WERI-Rb-1 (cell line): ENCODE results near the gene KIFC3.
"Not testable (repeated sequence)": the region's sequence is repeated elsewhere in the genome, so short reads cannot be mapped to it uniquely, and the experiment has no call there.

Source experiments
- DNase-seq: peaks from one replicate; pipeline ENCODE4 v3.0.0-alpha.2; 2020
- H3K27ac ChIP-seq: fragments of 250-450 bp; sonication (Bioruptor Pico); 2 replicates; pipeline ENCODE4 v1.5.1; 2020; ENCODE audit warnings: mild to moderate bottlenecking, moderate library complexity
- H3K27me3 ChIP-seq: fragments of 250-450 bp; sonication (Bioruptor Pico); 2 replicates; pipeline ENCODE4 v1.5.1; 2021; ENCODE audit warnings: mild to moderate bottlenecking, low read depth, moderate library complexity; ENCODE audit not compliant: insufficient read depth, severe bottlenecking
- H3K36me3 ChIP-seq: fragments of 250-450 bp; sonication (Bioruptor Pico); 2 replicates; pipeline ENCODE4 v1.5.1; 2020; ENCODE audit warnings: mild to moderate bottlenecking, moderate library complexity
- H3K4me3 ChIP-seq: 2 replicates; pipeline ENCODE4 v1.5.1; 2011; ENCODE audit warnings: low read depth, mild to moderate bottlenecking, control low read depth, low read length
- H3K9me3 ChIP-seq: fragments of 250-450 bp; sonication (Bioruptor Pico); 2 replicates; pipeline ENCODE4 v1.5.1; 2021; ENCODE audit warnings: mild to moderate bottlenecking, moderate library complexity; ENCODE audit not compliant: severe bottlenecking
- TF ChIP-seq, protein P1 (sequence below): IDR thresholded peaks from 2 replicates; pipeline ENCODE4 v1.5.1; 2011; ENCODE audit warnings: low read depth, mild to moderate bottlenecking, control low read depth, inconsistent platforms, low read length

Gene KIFC3

DNA sequence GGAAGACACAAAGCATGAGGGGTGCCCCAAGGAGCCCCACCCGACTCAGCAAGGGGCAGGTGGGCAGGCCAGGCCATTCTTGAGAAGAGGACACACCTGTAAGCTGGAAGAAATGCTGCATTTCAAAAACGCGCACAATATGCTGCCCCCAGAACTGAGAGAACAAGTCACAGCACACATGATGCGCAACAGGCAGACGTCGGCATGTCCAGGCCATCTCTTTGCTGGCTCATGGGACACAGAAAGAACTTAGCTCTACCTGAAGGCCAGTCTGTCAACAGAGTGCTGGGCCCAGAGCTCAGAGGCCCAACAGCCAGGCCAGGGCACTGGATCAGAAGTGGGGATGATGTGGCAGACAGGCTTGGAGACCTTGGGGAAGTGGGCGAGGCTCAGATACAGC is 18.0 kb downstream of the KIFC3 start:
- no peak overlapping the region for H3K27ac ChIP-seq
- H3K27me3 ChIP-seq = no peaks in the 10 kb centered on the region
- TF ChIP-seq, protein P1, sequence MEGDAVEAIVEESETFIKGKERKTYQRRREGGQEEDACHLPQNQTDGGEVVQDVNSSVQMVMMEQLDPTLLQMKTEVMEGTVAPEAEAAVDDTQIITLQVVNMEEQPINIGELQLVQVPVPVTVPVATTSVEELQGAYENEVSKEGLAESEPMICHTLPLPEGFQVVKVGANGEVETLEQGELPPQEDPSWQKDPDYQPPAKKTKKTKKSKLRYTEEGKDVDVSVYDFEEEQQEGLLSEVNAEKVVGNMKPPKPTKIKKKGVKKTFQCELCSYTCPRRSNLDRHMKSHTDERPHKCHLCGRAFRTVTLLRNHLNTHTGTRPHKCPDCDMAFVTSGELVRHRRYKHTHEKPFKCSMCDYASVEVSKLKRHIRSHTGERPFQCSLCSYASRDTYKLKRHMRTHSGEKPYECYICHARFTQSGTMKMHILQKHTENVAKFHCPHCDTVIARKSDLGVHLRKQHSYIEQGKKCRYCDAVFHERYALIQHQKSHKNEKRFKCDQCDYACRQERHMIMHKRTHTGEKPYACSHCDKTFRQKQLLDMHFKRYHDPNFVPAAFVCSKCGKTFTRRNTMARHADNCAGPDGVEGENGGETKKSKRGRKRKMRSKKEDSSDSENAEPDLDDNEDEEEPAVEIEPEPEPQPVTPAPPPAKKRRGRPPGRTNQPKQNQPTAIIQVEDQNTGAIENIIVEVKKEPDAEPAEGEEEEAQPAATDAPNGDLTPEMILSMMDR = no peak
- H3K9me3 ChIP-seq = no peaks in the 10 kb centered on the region
- DNase-seq = no peak
- H3K36me3 ChIP-seq = no peaks in the 10 kb centered on the region
- H3K4me3 ChIP-seq = no peak overlapping the region

DNA sequence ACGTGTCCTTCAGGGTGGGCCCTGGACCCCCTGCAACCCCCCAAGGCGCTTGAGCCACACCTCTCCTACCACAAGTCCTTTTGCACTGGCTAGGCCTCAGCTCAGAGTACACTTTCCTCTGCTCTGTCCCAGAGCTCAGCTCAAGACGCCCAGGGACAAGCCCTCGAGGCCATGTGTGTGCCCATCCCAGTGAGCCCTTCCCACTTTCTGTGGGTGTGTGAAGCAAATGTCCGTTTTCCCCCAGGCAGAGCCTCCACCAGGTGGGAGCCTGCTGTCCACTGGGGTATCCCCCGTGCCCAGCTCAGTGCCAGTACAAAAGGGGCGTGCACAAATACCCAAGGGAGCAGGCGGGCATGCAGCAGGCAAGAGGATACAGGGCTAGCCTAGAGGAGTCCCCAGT is 18.4 kb downstream of the KIFC3 start:
- no peaks in the 10 kb centered on the region for H3K36me3 ChIP-seq
- H3K4me3 ChIP-seq = no peak overlapping the region
- TF ChIP-seq, protein P1 = no peak
- H3K27ac ChIP-seq = no peak overlapping the region
- no peak for DNase-seq
- H3K27me3 ChIP-seq = no peaks in the 10 kb centered on the region
- no peaks in the 10 kb centered on the region for H3K9me3 ChIP-seq

GRCh38 chr16:57783116-57783515 is 19.2 kb downstream of the KIFC3 start:
- no peak overlapping the region for H3K4me3 ChIP-seq
- no peaks in the 10 kb centered on the region for H3K27me3 ChIP-seq
- no peak for DNase-seq
- no peak overlapping the region for H3K27ac ChIP-seq
- TF ChIP-seq, protein P1 = no peak
- H3K36me3 ChIP-seq = no peaks in the 10 kb centered on the region
- no peaks in the 10 kb centered on the region for H3K9me3 ChIP-seq

- not testable (repeated sequence) for H3K9me3 ChIP-seq, H3K36me3 ChIP-seq, H3K27ac ChIP-seq, DNase-seq, H3K4me3 ChIP-seq, H3K27me3 ChIP-seq
Observed at GRCh38 chr16:57782607-57783055, 19.7 kb downstream of the KIFC3 start.

GRCh38 chr16:57781741-57782606 is 20.3 kb downstream of the KIFC3 start:
- Histone ChIP-seq H3K27me3 (no peaks in the 10 kb centered on the region), H3K36me3 (no peaks in the 10 kb centered on the region), H3K27ac (no peak overlapping the region), H3K9me3 (no peaks in the 10 kb centered on the region), H3K4me3 (no peak overlapping the region)
- TF ChIP-seq, protein P1 = no peak
- no peak for DNase-seq

GRCh38 chr16:57781349-57781740 is 20.9 kb downstream of the KIFC3 start:
- no peak for DNase-seq
- TF ChIP-seq, protein P1 = no peak
- Histone ChIP-seq H3K9me3 (no peaks in the 10 kb centered on the region), H3K36me3 (no peaks in the 10 kb centered on the region), H3K4me3 (no peak overlapping the region), H3K27me3 (no peaks in the 10 kb centered on the region), H3K27ac (no peak overlapping the region)

DNA sequence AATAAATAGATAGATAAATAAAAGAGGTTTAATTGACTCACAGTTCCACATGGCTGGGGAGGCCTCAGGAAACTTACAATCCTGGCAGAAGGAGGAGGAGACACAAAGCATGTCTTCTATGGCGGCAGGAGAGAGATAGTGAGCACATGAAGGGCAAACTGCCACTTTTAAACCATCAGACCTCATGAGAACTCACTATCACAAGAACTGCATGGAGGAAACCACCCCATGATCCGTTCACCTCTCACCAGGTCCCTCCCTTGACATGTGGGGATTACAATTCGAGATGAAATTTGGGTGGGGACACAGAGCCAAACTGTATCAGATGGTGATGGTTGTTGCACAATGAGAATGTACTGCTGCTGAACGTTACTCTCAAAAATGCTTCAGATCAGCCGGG is 22.5 kb downstream of the KIFC3 start:
- H3K4me3 ChIP-seq, DNase-seq, H3K27me3 ChIP-seq, H3K36me3 ChIP-seq, H3K27ac ChIP-seq, H3K9me3 ChIP-seq: not testable (repeated sequence)
